SK-MEL-5 (cell line): ENCODE data around the gene ENOX2. TPM values are rescaled to one million over a fixed set of nuclear protein-coding genes. Genes with fewer than 3 reads are reported as not detected.

Experiments used
- total RNA-seq: library from RNA; depleted of rRNA; stranded (reverse); fragments of >200 nt; shearing (Covaris generic); gene quantifications from 2 replicates; pipeline ENCODE4 v1.2.3, GENCODE V29; 2014; rRNA removed

Gene ENOX2
- total RNA-seq, 1 experiment from 2014 or later: 28.8 TPM

Other genes starting within 250 kb of the ENOX2 start
- gene ARHGAP36, start 155.1 kb upstream of the ENOX2 start, total RNA-seq: not detected in 2 replicates